Neural cell (in vitro differentiated cells): Measurements from ENCODE around the gene SLC35E1. TPM values are rescaled to one million over a fixed set of nuclear protein-coding genes. Genes with fewer than 3 reads are reported as not detected.

Experiments used
- H2AFZ ChIP-seq: fragments of 200-600, 300-800 bp; sonication (generic), shearing (Covaris generic); 2 replicates; pipeline ENCODE4 v1.6.0; 2014; ENCODE audit warnings: low read depth, mild to moderate bottlenecking, antibody characterized with exemption, low read length, moderate library complexity
- H3F3A ChIP-seq: fragments of 200-600 bp; shearing (Covaris generic); 2 replicates; pipeline ENCODE4 v1.6.1; 2016; ENCODE audit warnings: mild to moderate bottlenecking, moderate library complexity, mixed read lengths, antibody characterized with exemption, low read length; ENCODE audit not compliant: insufficient read depth, poor library complexity, severe bottlenecking
- H3K27ac ChIP-seq: fragments of 200-600, 300-800 bp; sonication (generic), shearing (Covaris generic); 2 replicates; pipeline ENCODE4 v1.5.1; 2014; ENCODE audit warnings: mild to moderate bottlenecking, low read length, moderate library complexity
- H3K27me3 ChIP-seq: fragments of 300-800, 200-600 bp; sonication (generic), shearing (Covaris generic); 2 replicates; pipeline ENCODE4 v1.6.0; 2014; ENCODE audit warnings: mild to moderate bottlenecking, low read depth, low read length, moderate library complexity; ENCODE audit not compliant: insufficient read depth
- H3K36me3 ChIP-seq: fragments of 300-800, 200-600 bp; sonication (generic), shearing (Covaris generic); 2 replicates; pipeline ENCODE4 v1.5.1; 2014; ENCODE audit warnings: mild to moderate bottlenecking, antibody characterized with exemption, low read length, moderate library complexity; ENCODE audit not compliant: insufficient read depth
- H3K4me2 ChIP-seq: fragments of 300-800, 200-600 bp; sonication (generic), shearing (Covaris generic); 2 replicates; pipeline ENCODE4 v1.6.0; 2014; ENCODE audit warnings: mild to moderate bottlenecking, low read length
- H3K4me3 ChIP-seq: fragments of 300-800, 200-600 bp; sonication (generic), shearing (Covaris generic); 2 replicates; pipeline ENCODE4 v1.5.1; 2014; ENCODE audit warnings: mild to moderate bottlenecking, low read length, moderate library complexity
- H3K79me2 ChIP-seq: fragments of 200-600 bp; shearing (Covaris generic); replicated peaks from 2 replicates; pipeline ENCODE4 v1.6.0; 2014; ENCODE audit warnings: mild to moderate bottlenecking, low read length, moderate library complexity; ENCODE audit not compliant: insufficient read depth
- H3K9ac ChIP-seq: fragments of 300-800, 200-600 bp; sonication (generic), shearing (Covaris generic); 2 replicates; pipeline ENCODE4 v1.6.1; 2016; ENCODE audit warnings: mild to moderate bottlenecking, low read length, mixed read lengths
- H3K9me2 ChIP-seq: fragments of 200-600 bp; shearing (Covaris generic); 2 replicates; pipeline ENCODE4 v1.6.1; 2016; ENCODE audit warnings: mild to moderate bottlenecking, low read length, mixed read lengths; ENCODE audit not compliant: insufficient read depth
- H3K9me3 ChIP-seq: fragments of 200-600, 300-800 bp; sonication (generic), shearing (Covaris generic); 2 replicates; pipeline ENCODE4 v1.6.1; 2016; ENCODE audit warnings: mild to moderate bottlenecking, mixed run types, low read length, moderate library complexity, mixed read lengths
- H4K20me1 ChIP-seq: fragments of 200-600 bp; shearing (Covaris generic); 2 replicates; pipeline ENCODE4 v1.6.1; 2016; ENCODE audit warnings: mild to moderate bottlenecking, mixed run types; ENCODE audit not compliant: insufficient read depth
- EP300 ChIP-seq: fragments of 450-650 bp; conservative IDR thresholded peaks from 2 replicates; pipeline ENCODE4 v1.6.1; 2014; ENCODE audit warnings: antibody characterized with exemption, mild to moderate bottlenecking, moderate library complexity; ENCODE audit not compliant: poor library complexity, severe bottlenecking
- EZH2 ChIP-seq: fragments of 200-600, 300-800 bp; shearing (Covaris generic), sonication (generic); IDR thresholded peaks from 2 replicates; pipeline ENCODE4 v1.6.1; 2014; ENCODE audit warnings: antibody characterized with exemption, low read length, borderline replicate concordance, mild to moderate bottlenecking; ENCODE audit not compliant: insufficient read depth, poor library complexity, severe bottlenecking
- MXI1 ChIP-seq: fragments of 450-650 bp; conservative IDR thresholded peaks from 2 replicates; pipeline ENCODE4 v1.6.1; 2014; ENCODE audit warnings: antibody characterized with exemption, mild to moderate bottlenecking; ENCODE audit not compliant: poor library complexity, severe bottlenecking
- POLR2AphosphoS5 ChIP-seq: IDR thresholded peaks from 2 replicates; pipeline ENCODE4 v1.6.1; 2012
- RAD21 ChIP-seq: fragments of 450-650 bp; conservative IDR thresholded peaks from 2 replicates; pipeline ENCODE4 v1.6.1; 2014; ENCODE audit warnings: antibody characterized with exemption, mild to moderate bottlenecking, moderate library complexity
- SMC3 ChIP-seq: fragments of 450-650 bp; conservative IDR thresholded peaks from 2 replicates; pipeline ENCODE4 v1.6.1; 2014; ENCODE audit warnings: antibody characterized with exemption, mild to moderate bottlenecking, moderate library complexity; ENCODE audit not compliant: poor library complexity
- TAF1 ChIP-seq: IDR thresholded peaks from 2 replicates; pipeline ENCODE4 v1.6.1; 2012; ENCODE audit warnings: low read depth
- polyA plus RNA-seq: library from polyadenylated mRNA; depleted of rRNA; stranded (reverse); fragments of >200 nt; gene quantifications from 2 replicates; pipeline ENCODE4 v1.2.3, GENCODE V29; 2014
- TF ChIP-seq, protein P1 (sequence below): IDR thresholded peaks from 2 replicates; pipeline ENCODE4 v1.6.1; 2012; ENCODE audit warnings: borderline replicate concordance
- TF ChIP-seq, protein P2 (sequence below): fragments of 450-650 bp; IDR thresholded peaks from 2 replicates; pipeline ENCODE4 v1.5.1; 2014; ENCODE audit warnings: antibody characterized with exemption, mild to moderate bottlenecking, moderate library complexity; ENCODE audit not compliant: poor library complexity, severe bottlenecking

Gene SLC35E1
- polyA plus RNA-seq, 1 donor from 2014 or later: 23.9 TPM

DNA sequence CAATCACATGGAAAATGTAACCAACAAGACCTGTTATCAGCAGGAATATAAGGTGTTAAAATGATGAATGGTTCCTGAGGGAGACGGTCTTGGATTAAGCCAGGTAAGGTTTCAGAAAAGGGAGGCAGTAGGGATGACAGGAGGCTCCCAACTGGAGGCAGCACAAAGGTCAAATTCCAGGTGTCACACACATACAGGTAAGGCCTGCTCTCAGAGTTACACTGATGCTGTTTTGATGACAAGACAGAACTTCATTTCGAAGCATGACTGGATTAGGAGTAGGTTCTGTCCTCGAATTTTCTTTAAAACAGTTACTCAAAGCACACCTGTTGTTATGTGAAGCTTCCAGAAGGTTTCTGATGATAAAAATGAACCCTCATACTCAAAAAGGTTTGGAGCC lies 48.4 kb upstream of the SLC35E1 start:
- no peak overlapping the region for H3K9ac ChIP-seq
- no peaks in the 10 kb centered on the region for H4K20me1 ChIP-seq
- no peak for TF ChIP-seq TAF1
- no peak for TF ChIP-seq RAD21
- TF ChIP-seq, protein P1, sequence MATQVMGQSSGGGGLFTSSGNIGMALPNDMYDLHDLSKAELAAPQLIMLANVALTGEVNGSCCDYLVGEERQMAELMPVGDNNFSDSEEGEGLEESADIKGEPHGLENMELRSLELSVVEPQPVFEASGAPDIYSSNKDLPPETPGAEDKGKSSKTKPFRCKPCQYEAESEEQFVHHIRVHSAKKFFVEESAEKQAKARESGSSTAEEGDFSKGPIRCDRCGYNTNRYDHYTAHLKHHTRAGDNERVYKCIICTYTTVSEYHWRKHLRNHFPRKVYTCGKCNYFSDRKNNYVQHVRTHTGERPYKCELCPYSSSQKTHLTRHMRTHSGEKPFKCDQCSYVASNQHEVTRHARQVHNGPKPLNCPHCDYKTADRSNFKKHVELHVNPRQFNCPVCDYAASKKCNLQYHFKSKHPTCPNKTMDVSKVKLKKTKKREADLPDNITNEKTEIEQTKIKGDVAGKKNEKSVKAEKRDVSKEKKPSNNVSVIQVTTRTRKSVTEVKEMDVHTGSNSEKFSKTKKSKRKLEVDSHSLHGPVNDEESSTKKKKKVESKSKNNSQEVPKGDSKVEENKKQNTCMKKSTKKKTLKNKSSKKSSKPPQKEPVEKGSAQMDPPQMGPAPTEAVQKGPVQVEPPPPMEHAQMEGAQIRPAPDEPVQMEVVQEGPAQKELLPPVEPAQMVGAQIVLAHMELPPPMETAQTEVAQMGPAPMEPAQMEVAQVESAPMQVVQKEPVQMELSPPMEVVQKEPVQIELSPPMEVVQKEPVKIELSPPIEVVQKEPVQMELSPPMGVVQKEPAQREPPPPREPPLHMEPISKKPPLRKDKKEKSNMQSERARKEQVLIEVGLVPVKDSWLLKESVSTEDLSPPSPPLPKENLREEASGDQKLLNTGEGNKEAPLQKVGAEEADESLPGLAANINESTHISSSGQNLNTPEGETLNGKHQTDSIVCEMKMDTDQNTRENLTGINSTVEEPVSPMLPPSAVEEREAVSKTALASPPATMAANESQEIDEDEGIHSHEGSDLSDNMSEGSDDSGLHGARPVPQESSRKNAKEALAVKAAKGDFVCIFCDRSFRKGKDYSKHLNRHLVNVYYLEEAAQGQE: no peak
- TF ChIP-seq EZH2: no peak
- no peak for TF ChIP-seq SMC3
- no peak for TF ChIP-seq MXI1
- TF ChIP-seq, protein P2, sequence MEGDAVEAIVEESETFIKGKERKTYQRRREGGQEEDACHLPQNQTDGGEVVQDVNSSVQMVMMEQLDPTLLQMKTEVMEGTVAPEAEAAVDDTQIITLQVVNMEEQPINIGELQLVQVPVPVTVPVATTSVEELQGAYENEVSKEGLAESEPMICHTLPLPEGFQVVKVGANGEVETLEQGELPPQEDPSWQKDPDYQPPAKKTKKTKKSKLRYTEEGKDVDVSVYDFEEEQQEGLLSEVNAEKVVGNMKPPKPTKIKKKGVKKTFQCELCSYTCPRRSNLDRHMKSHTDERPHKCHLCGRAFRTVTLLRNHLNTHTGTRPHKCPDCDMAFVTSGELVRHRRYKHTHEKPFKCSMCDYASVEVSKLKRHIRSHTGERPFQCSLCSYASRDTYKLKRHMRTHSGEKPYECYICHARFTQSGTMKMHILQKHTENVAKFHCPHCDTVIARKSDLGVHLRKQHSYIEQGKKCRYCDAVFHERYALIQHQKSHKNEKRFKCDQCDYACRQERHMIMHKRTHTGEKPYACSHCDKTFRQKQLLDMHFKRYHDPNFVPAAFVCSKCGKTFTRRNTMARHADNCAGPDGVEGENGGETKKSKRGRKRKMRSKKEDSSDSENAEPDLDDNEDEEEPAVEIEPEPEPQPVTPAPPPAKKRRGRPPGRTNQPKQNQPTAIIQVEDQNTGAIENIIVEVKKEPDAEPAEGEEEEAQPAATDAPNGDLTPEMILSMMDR: no peak
- TF ChIP-seq EP300: no peak
- no peak for TF ChIP-seq POLR2AphosphoS5
- H3K4me3 ChIP-seq: no peak overlapping the region
- H3F3A ChIP-seq: no peaks in the 10 kb centered on the region
- no peaks in the 10 kb centered on the region for H3K9me2 ChIP-seq
- no peaks in the 10 kb centered on the region for H3K9me3 ChIP-seq
- no peak overlapping the region for H2AFZ ChIP-seq
- peaks cover 72% of the 10 kb centered on the region for H3K79me2 ChIP-seq
- no peak overlapping the region for H3K4me2 ChIP-seq
- H3K27ac ChIP-seq: no peak overlapping the region
- no peaks in the 10 kb centered on the region for H3K36me3 ChIP-seq
- H3K27me3 ChIP-seq: no peaks in the 10 kb centered on the region

DNA sequence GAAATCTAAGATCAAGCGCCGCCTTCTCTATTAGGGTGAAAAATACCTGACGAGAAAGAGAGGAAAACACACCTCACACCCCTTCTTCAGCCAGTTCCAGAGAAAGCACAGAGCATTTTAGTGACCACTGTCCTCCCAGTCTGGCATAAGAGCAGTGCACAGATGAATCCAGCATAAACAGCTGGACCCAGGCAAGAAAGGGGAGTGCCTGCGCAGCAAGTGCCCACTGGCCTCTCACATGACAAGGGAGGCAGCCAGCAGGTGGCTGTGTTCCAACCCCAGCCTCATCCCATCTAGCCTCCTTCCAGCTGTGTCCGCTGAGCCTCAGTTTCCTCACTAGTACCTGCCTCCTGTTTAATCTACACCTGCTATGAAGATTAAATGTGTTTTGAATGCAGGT lies 47.8 kb upstream of the SLC35E1 start:
- Histone ChIP-seq H3F3A (no peaks in the 10 kb centered on the region), H3K4me3 (no peak overlapping the region), H4K20me1 (no peaks in the 10 kb centered on the region), H2AFZ (no peak overlapping the region), H3K9me3 (no peaks in the 10 kb centered on the region), H3K27ac (no peak overlapping the region), H3K9ac (no peak overlapping the region), H3K9me2 (no peaks in the 10 kb centered on the region), H3K79me2 (peaks cover 69% of the 10 kb centered on the region), H3K27me3 (no peaks in the 10 kb centered on the region), H3K4me2 (no peak overlapping the region), H3K36me3 (no peaks in the 10 kb centered on the region)
- TF ChIP-seq, protein P1: no peak
- no peak for TF ChIP-seq RAD21
